Activated CD8-positive, alpha-beta T cell treated with anti-CD3 and anti-CD28 coated beads for 36 hours (primary cell): ENCODE data around the gene CHD5. TPM values are rescaled to one million over a fixed set of nuclear protein-coding genes. Genes with fewer than 3 reads are reported as not detected.

ENCODE experiments used
- ATAC-seq: fragments of 200-7000 bp; cut with Tn5 transposase; one replicate; pipeline ENCODE4 v1.10.0; 2021; ENCODE audit warnings: mild to moderate bottlenecking, moderate library complexity
- CTCF ChIA-PET: fragments of 350-600 bp; sonication (Branson Sonifier 250); formaldehyde crosslinking; loops from one replicate; lab custom pipeline; 2021; ENCODE audit warnings: antibody characterized with exemption; lab: Charles Lee
- POLR2A ChIA-PET: fragments of 350-600 bp; sonication (Branson Sonifier 250); formaldehyde crosslinking; loops from one replicate; lab custom pipeline; 2021; ENCODE audit warnings: antibody characterized with exemption; lab: Charles Lee
- DNase-seq: peaks from one replicate; pipeline ENCODE4 v3.0.0-alpha.2; 2020
- H3K27ac Mint-ChIP-seq: one replicate; pipeline ENCODE4 v1.8.0; 2021; ENCODE audit warnings: mild to moderate bottlenecking, mixed read lengths
- H3K27me3 Mint-ChIP-seq: one replicate; pipeline ENCODE4 v1.8.0; 2021; ENCODE audit warnings: mixed read lengths
- H3K36me3 Mint-ChIP-seq: one replicate; pipeline ENCODE4 v1.8.0; 2021; ENCODE audit warnings: low read depth, mixed read lengths
- H3K4me1 Mint-ChIP-seq: one replicate; pipeline ENCODE4 v1.8.0; 2021; ENCODE audit warnings: low read depth, mixed read lengths
- H3K4me3 Mint-ChIP-seq: one replicate; pipeline ENCODE4 v1.8.0; 2021; ENCODE audit warnings: mild to moderate bottlenecking, moderate library complexity, mixed read lengths
- H3K9me3 Mint-ChIP-seq: one replicate; pipeline ENCODE4 v1.8.0; 2021; ENCODE audit warnings: mixed read lengths
- intact Hi-C: fragments of 100-400 bp; cut with micrococcal nuclease; formaldehyde crosslinking; loops from one replicate; pipeline ENCODE4 v1.10.0; 2022
- total RNA-seq, 2 experiments: library from RNA; stranded (reverse); gene quantifications; one replicate each; pipeline ENCODE4 v1.2.3, GENCODE V29; 2021
- TF ChIP-seq, protein P1 (sequence below): fragments of 200-600 bp; IDR thresholded peaks from one replicate; pipeline ENCODE4 v1.8.0; 2022; ENCODE audit warnings: antibody characterized with exemption, mild to moderate bottlenecking

The CHD5 gene
- total RNA-seq, 2 experiments from 2014 or later, result 0.61 to 0.63 TPM

DNA sequence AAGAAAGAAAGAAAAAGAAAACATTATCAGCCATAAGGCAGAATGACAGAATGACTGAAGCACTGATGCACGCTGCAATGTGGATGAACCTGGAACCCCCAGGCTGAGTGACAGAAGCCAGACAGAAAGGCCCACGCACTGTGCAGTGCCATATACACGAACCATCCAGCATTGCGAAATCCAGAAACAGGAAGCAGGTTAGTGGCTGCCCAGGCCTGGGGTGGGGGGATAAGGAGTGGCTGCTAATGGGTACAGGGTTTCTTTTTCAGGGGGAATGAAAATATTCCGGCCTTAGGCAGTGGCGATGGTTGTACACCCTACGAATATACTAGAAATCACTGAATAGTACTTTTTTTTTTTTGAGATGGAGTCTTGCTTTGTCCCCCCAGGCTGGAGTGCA lies 57.0 kb downstream of the CHD5 start:
- intact Hi-C loops, result no loop called here
- Mint-ChIP-seq H3K27me3 (peaks cover 5% of the 10 kb centered on the region), H3K4me1 (peaks cover 9% of the 10 kb centered on the region), H3K36me3 (no peaks in the 10 kb centered on the region), H3K9me3 (no peaks in the 10 kb centered on the region), H3K4me3 (no peak overlapping the region), H3K27ac (no peak overlapping the region)
- ATAC-seq (no peak), DNase-seq (no peak)
- TF ChIP-seq, protein P1, sequence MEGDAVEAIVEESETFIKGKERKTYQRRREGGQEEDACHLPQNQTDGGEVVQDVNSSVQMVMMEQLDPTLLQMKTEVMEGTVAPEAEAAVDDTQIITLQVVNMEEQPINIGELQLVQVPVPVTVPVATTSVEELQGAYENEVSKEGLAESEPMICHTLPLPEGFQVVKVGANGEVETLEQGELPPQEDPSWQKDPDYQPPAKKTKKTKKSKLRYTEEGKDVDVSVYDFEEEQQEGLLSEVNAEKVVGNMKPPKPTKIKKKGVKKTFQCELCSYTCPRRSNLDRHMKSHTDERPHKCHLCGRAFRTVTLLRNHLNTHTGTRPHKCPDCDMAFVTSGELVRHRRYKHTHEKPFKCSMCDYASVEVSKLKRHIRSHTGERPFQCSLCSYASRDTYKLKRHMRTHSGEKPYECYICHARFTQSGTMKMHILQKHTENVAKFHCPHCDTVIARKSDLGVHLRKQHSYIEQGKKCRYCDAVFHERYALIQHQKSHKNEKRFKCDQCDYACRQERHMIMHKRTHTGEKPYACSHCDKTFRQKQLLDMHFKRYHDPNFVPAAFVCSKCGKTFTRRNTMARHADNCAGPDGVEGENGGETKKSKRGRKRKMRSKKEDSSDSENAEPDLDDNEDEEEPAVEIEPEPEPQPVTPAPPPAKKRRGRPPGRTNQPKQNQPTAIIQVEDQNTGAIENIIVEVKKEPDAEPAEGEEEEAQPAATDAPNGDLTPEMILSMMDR, result no peak
- ChIA-PET CTCF (no interaction called here), POLR2A (no interaction called here)

DNA sequence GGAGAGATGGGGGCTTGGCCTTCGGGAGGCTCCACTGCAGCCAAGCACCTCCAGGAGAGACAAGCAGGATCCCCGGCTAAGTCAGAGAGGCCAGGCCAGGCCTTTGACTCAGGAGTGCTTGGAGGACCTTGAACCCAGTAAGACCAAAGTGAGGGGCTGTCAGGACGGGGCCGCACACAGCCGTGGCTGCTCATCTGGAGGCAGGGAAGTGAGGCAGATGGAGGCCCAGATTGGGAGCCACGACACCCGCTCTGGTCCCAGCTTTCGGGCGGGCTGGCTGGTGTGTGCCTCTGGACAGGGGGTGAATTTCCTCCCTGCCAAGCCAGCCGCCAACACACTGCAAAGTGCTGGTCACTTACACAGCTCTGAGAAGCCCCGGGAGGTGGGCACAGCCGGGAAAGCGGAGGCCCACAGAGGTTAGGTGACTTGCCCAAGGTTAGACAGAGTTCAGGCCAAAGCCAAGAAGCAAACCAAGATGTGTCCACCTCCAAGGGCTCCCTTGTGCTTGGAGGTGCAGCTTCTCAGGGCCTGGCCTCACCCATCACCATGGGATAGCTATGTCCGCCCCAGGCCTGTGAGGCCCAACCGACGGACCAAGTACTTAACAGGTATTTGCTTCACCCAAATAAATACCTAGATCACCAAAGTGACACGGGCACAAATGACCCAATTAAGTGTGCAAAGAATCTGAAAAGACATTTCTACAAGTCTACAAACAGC lies 58.3 kb downstream of the CHD5 start:
- peaks cover 2% of the 10 kb centered on the region for H3K4me1 Mint-ChIP-seq
- no peak overlapping the region for H3K4me3 Mint-ChIP-seq
- ATAC-seq (no peak), DNase-seq (no peak)
- CTCF ChIA-PET, result no interaction called here
- H3K27me3 Mint-ChIP-seq, result peaks cover 5% of the 10 kb centered on the region
- H3K27ac Mint-ChIP-seq, result no peak overlapping the region
- TF ChIP-seq, protein P1, result no peak
- no peaks in the 10 kb centered on the region for H3K36me3 Mint-ChIP-seq
- intact Hi-C loops, result no loop called here
- POLR2A ChIA-PET, result no interaction called here
- H3K9me3 Mint-ChIP-seq, result peaks cover 7% of the 10 kb centered on the region

DNA sequence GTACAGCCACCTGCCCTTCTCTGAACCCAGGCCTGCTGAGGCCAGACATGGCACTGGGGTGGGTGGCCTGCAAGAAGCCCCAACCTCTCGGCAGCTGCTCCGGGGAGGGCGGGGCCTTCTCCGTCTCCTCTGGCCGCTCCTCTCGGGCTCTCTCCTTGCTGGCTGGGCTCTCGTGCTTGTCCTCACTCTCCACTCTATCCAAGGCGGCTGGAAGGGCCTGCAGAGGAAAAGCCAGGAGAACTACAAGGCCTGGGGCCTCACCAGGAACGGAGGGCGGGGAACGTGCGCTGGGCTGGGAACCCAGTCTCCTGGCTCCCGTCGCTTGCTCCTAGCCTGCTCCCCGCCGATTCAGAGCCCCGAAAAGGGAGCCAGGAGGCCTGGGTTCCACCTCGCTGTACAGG lies 59.1 kb downstream of the CHD5 start:
- H3K4me1 Mint-ChIP-seq, result no peaks in the 10 kb centered on the region
- TF ChIP-seq, protein P1, result no peak
- H3K4me3 Mint-ChIP-seq, result no peak overlapping the region
- intact Hi-C loops, result no loop called here
- ATAC-seq (no peak), DNase-seq (no peak)
- peaks cover 10% of the 10 kb centered on the region for H3K9me3 Mint-ChIP-seq
- POLR2A ChIA-PET, result no interaction called here
- H3K27me3 Mint-ChIP-seq, result peaks cover 5% of the 10 kb centered on the region
- CTCF ChIA-PET, result no interaction called here
- H3K36me3 Mint-ChIP-seq, result no peaks in the 10 kb centered on the region
- H3K27ac Mint-ChIP-seq, result no peak overlapping the region

DNA sequence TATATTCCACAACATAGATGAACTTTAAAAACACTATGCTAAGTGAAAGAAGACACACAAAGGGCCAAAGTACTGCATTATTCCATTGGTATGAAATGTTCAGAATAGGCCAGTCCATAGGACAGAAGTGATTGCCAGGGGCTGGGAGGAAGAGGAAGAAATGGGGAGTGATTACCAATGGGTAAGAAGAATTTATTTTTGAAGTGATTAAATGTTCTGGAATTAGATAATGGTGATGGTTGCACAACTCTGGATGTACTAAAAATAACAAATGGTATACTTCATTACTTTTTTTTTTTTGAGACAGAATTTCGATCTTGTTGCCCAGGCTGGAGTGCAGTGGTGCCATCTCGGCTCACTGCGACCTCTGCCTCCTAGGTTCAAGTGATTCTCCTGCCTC lies 61.7 kb downstream of the CHD5 start:
- ATAC-seq (no peak), DNase-seq (no peak)
- intact Hi-C loops, result no loop called here
- Mint-ChIP-seq H3K4me1 (no peaks in the 10 kb centered on the region), H3K27me3 (peaks cover 5% of the 10 kb centered on the region), H3K36me3 (no peaks in the 10 kb centered on the region), H3K4me3 (no peak overlapping the region), H3K27ac (no peak overlapping the region), H3K9me3 (peaks cover 10% of the 10 kb centered on the region)
- ChIA-PET CTCF (interaction anchor here (1.1 kb wide), 1 partner anchor 10 kb away, joined by 3 read pairs; no protein-coding TSS in a partner anchor), POLR2A (no interaction called here)
- TF ChIP-seq, protein P1, result no peak

DNA sequence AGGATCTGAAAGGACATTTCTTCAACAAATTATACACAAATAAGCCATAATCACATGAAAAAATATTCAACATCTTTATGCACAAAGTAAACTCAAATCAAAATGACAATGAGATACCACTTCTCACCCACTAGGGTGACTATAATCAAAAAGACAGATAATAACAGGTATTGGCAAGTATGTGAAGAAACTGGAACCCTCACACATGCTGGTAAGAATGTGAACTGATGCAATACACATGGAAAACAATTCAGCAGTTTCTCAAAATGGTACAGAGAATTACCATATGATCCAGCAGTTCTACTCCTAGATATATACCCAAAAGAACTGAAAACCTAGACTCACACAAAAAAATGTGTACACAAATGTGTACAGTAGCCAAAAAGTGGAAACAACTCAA lies 62.5 kb downstream of the CHD5 start:
- TF ChIP-seq, protein P1, result no peak
- H3K4me3 Mint-ChIP-seq, result no peak overlapping the region
- intact Hi-C loops, result no loop called here
- no peaks in the 10 kb centered on the region for H3K36me3 Mint-ChIP-seq
- ChIA-PET POLR2A (no interaction called here), CTCF (no interaction called here)
- DNase-seq, result no peak
- peaks cover 5% of the 10 kb centered on the region for H3K27me3 Mint-ChIP-seq
- peaks cover 10% of the 10 kb centered on the region for H3K9me3 Mint-ChIP-seq
- no peaks in the 10 kb centered on the region for H3K4me1 Mint-ChIP-seq
- no peak overlapping the region for H3K27ac Mint-ChIP-seq
- ATAC-seq, result no peak
